DMS153 treated with DMSO at 0.1 percent for 48 hours (cell line): ENCODE results near the gene ACTBL2.
"Not testable (repeated sequence)": the region's sequence is repeated elsewhere in the genome, so short reads cannot be mapped to it uniquely, and the experiment has no call there.

Source experiments
- DNase-seq: peaks from one replicate; lab custom pipeline; 2025; ENCODE audit not compliant: unreplicated experiment; lab: John Stamatoyannopoulos, UW

ACTBL2 gene

DNA sequence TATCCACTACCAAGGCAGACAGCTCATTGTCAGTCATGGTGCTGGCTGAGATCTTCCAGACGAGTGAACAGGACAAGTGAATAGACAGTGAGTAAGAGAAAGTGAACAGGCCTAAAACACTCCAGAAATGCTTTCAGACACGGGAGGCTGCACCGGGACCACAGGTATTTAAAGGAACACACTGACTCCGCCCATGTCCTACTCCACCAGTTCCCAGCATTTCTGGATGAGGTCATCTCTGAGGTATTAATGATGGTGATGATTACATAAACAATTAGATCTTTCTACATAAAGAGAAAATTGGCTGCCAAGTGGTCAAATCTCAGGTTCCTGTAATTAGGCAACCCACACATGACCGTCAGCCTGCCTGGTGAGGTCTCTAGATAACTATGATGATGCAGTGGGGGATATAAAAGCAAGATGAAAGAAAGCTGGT is at the start of gene ACTBL2:
Gene ACTBL2 (minus strand): TSS at position 141 of the 436 bp plus-strand sequence. CDS start 104 bp downstream, at position 37.
- DNase-seq, result no peak

DNA sequence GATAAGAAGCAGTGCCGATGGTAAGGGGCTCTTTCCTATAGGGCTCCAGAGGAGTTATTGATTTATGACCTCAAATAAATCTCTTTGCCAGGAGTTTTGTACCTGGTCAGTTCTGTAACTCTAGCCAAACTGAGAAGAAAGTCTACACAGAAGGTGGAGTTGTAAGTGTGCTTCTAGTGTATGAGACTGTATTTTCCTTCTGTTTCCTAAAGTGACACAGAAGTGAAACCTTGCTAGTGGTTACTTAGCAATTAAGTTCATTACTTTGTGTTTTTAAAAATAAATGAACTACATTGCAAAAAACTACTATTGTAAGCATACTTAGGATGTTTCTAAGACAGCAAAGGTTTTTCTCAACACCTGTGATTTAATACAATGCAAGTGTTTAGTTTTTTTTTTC is 48.7 kb upstream of the ACTBL2 start:
- no peak for DNase-seq

DNA sequence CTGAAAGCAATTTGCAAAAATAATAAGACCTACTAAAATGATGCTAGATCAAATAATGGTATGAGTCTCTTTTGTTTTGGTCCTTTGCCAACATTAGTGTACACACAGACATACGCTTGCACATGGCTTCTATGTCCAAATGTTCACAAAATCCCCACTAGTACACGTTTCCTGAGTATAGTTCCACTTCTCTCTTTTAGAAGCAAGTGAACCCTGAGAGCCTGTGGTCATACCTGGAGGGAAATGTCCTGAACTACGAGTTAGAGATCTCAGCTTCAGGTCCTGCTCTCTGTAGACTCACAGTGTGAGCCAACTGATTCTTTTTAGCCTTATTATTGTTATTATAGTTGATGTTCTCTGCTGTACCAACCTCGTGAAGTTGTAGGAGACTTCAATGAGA is 47.3 kb upstream of the ACTBL2 start:
- no peak for DNase-seq

- no peak for DNase-seq
Observed at GRCh38 chr5:57527870-57528269, 45.3 kb upstream of the ACTBL2 start.

GRCh38 chr5:57524348-57525060 is 41.9 kb upstream of the ACTBL2 start:
- DNase-seq, result no peak

GRCh38 chr5:57522477-57522876 is 39.9 kb upstream of the ACTBL2 start:
- DNase-seq, result not testable (repeated sequence)

GRCh38 chr5:57518415-57518814 is 35.8 kb upstream of the ACTBL2 start:
- DNase-seq, result not testable (repeated sequence)

- DNase-seq, result no peak
Observed at GRCh38 chr5:57517250-57517649, 34.6 kb upstream of the ACTBL2 start.

DNA sequence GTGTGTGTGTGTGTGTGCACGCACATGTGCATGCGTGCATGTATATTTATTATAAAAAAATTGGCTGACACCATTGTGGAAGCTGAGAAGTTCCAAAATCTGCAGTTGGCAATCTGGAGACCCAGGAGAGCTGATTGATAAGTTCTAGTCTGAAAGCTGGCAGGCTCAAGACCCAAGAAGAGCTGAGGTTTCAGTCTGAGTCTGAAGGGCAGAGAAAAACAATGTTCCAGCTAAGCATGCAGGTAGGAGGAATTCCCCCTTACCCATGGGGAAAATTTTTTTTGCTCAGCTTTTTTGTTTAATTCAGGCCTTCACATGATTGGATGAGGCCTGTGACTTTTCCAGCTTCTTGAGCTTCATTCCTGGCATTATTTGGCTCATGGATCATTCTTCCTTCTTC is 31.2 kb upstream of the ACTBL2 start:
- DNase-seq, result no peak

GRCh38 chr5:57511321-57511720 is 28.7 kb upstream of the ACTBL2 start:
- DNase-seq, result no peak

GRCh38 chr5:57509501-57510260 is 27.1 kb upstream of the ACTBL2 start:
- no peak for DNase-seq

DNA sequence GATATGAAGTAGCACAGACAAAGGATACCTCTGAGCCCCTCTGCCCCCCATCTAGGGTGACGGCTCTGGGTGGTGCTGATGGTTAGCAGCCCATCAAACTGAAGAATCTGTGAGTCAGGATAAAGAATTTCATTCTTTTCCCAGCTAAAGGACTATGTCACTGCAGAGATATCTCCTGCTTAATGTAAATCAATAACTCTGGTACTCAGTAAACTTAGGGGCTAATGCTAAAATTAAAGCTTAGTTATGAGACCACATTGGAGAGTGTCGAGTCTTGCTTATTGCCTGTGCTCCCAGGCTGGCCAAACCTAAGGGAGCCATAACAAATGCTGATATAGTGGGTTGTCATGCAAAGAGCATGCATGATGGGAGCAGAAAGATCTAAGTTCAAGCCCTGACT is 25.6 kb upstream of the ACTBL2 start:
- DNase-seq, result no peak

DNA sequence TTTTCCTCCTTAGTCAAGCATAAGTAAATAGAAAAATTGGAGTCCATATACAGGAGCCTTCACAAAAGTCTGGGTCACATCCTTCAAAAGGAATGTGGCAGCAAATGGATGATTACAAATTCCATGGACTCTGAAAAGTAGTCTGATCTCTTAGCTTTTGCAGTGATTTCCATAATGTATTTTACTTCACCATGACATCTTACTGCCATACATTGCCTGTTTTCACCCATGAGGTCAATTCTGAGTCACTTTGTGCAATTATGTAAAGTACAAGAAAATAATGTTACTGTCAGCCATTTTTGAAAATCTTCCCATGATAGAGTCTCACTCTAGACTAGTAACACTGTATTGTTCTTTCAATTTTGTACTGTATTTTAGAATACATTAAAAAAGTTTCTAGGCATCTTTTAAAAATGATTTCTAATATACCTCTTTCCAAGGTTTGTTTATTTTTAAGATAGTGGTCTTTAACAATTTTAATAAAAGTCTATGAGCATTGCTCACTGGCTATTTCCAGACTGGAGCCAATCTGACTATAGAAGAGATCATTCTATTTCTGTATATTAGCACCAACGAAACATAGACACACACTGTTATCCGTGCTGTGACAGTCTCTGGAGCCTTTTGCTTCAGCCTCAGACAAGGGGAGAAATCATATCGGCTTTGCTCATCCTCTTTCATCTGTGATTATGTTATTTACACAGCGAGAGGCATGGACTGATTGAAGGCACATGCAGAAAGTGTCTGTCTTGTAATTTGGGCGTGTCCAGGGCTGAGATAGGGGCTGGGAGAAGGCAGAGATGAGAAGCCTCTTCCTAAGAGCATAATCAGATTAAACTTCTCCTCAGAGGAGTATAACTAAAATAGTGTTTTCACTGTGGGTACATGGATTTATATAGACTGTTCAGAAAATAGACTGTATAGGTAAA is 22.9 kb upstream of the ACTBL2 start:
- DNase-seq, result no peak

DNA sequence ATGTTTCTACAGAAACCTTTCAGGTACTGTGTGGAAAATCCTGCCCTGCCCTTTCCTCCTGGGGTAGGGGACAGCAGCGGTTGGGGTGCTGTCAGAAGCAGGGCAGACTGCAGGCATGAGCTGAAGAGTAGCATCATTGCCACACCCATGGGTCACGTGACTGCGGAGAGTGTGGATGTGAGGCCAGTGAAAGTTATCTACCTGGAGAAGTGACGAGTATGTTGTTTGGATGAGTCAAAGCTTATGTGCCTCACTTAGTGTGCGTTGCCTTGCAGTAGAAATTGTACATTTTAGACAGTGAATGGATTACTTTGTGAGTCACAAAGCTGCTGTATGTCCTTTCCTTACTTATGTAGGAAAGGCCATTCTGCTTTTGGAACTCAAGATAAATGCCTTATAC is 21.7 kb upstream of the ACTBL2 start:
- DNase-seq, result no peak

DNA sequence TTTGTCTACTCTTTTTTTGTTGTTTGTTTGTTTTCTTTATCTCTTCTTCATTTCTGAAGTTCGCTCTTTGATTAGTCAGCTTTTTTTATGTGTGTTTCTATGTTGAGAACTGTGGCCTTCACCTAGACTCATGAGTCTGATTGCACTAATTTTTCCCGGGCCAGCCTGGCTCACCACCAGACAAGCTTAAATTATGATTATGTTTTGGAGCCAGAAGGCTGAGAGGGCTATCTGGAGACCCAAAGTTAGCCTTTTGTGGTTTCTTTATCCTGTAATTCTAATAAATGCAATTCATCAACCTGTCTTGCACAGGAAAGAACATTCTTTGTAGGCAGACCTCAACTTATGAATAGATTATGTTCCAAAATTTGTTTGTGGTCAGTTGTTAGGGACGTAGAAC is 20.8 kb upstream of the ACTBL2 start:
- DNase-seq, result no peak

DNA sequence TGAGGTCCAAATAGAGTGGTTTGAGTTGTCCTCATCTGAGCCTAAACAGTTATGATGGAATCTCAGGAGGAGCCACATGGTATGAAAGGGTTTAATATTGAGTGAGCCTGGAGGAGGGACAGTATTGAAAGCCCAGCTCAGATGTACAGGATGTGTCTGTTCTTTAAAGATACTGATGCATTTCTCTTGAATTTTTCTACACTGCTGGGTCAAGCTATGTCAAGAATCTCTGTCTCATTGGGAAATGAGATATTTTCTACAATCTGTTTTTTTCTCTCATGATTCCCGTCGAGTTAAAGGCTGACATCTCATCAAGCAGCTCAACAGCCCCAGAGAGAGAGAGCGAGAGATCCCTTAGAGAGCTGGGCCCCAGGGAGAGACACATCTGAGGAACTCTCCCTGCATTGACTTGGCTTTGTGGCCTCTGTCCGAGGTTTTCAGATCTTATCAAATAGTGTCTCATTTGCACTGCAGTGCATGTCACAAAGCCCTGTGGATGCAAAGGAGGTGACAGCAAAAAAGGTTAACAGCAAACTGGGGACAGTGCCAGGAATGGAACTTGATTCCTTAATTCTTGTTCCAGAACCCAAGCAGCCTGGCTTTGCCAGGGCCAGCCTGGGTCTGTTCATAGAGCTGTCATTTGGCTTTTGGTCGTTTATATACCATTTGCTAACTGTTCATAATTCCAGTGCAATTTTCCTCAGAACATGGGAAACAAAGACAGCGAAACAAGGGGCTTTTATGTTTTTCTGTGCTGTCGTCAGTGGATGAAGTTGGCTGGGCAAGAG is 19.0 kb upstream of the ACTBL2 start:
- DNase-seq, result no peak

DNA sequence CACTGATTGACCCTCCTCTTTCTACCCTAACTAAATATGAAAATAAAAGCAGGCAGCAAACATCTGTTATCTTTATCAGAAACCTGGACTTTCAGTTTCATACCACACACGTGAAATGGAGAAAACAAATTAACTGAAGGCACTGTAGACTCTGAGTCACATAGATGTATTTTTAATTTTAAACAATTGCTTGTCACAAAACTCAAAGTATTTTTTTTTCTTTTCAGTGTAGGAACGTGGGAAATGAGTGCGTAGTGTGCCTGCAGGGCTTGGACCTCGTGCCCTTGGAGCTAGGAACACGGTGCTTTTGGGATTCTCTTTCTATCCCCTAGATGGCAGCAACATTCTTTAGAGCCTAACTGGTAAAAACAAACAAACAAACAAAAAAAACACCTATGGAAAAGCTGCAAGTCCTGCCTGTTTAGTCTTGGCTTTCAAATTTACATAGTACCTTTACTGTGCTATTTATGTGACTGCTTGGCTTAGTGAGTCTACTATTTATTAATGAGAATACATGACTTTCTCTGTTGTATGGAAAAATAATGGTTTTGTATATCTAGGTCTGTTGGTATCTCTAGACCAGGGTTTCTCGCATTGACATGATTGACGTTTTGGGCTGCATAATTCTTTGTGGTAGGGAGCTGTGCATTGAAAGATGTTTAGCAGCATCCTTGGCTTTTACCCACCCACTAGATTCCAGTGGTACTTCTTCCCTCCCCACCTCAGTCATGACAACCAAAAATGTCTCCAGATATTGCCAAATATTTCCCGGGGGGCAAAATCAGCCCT is 16.8 kb upstream of the ACTBL2 start:
- DNase-seq, result peak; percentile 7

DNA sequence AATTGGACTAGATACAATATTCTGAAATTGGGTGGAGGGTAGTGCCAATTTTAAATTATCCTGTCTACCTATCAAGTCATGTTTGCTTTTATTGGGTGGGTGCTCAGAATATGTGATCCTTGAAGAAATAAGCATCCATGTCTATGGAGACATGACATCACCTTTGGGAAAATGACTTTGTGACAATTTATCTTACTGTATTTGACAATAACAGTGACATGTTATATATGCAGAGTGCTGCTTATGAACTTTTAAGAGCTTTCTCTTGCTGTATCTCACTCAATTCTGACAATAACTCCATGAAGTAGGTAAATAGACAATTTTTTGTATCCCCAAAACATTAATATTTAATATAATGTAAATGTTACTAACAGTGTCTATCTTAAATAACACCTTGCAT is 15.1 kb upstream of the ACTBL2 start:
- DNase-seq, result no peak

GRCh38 chr5:57495285-57496086 is 12.9 kb upstream of the ACTBL2 start:
- peak; percentile 21 for DNase-seq
